ENCODE data around the gene ZNF443.
"Not testable (repeated sequence)": the region's sequence is repeated elsewhere in the genome, so short reads cannot be mapped to it uniquely, and the experiment has no call there.

ZNF443 gene

DNA sequence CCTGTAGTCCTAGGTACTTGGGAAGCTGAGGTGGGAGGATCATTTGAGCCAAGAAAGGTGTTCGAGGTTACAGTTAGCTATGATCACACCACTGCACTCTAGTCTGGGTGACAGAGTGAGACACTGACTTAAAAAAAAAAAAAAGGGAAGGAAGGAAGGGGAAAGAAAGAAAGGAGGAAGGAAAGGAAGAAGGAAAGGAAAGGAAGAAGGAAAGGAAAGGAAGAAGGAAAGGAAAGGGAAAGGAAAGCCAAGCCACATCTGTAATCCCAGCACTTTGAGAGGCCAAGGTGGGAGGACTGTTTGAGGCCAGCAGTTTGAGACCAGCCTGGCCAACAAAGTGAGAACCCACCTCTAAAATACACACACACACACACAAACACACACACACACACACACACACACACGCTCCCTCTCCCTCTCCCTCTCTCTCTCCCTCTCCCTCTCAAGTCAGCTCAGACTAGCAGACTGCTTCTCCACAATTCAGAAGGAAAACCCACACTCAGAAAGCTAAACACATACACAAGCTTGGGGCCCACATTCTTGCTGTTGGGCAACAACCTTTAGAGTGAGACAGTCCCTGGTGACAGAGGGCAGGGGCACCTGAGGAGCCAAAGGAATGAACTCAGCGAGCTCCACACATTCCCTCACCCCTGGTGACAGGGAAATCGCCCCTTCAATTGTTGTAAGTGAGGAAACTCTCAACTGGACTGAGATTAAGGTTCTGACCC is 41.1 kb upstream of the ZNF443 start:
- no peak overlapping the region for H3K4me3 ChIP-seq (ENCODE audit: low read depth, low read length)
- no peak for TF ChIP-seq CTCF (IDR thresholded peaks at IDR 0.05; ENCODE audit: insufficient read depth, low read depth, low read length, missing control alignments)
- DNase-seq (ENCODE audit: low read depth): no peak

DNA sequence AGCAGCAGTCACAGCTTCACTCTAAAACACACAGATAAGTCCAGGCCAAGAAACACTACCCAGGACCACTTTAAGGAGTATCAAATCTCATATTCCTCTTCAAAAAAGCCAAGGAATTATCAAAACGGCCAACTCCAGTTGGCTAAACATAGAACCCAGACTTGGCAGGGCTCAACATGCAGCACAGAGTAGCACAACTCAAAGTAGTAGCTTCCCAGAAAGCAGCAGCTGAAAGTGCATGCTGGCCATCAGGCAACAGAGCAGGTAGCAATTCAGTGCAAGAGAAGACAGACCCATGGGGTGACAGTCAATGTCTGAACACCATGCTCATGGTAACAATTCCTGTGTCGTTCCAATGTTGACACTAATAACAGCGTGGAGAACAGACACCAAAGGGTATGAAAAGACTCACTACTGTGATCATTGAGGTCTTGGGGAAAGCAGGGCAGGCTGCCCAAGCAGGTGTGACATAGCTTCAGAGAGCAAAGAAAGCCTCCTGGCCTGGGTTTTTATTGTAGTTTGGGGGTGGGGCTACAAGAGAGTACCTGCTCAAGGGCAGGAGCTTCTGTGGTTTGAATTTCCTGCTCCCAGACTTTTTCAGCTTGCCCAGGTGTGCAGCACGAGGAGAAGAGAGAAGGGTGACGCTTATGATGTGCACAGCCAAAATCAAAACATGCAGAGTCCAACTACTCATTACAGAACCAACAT is 37.6 kb upstream of the ZNF443 start:
- no peak for TF ChIP-seq CTCF (IDR thresholded peaks at IDR 0.05; ENCODE audit: insufficient read depth, low read depth, low read length, missing control alignments)
- no peak overlapping the region for H3K4me3 ChIP-seq (ENCODE audit: low read depth, low read length)
- no peak for DNase-seq (ENCODE audit: low read depth)

DNA sequence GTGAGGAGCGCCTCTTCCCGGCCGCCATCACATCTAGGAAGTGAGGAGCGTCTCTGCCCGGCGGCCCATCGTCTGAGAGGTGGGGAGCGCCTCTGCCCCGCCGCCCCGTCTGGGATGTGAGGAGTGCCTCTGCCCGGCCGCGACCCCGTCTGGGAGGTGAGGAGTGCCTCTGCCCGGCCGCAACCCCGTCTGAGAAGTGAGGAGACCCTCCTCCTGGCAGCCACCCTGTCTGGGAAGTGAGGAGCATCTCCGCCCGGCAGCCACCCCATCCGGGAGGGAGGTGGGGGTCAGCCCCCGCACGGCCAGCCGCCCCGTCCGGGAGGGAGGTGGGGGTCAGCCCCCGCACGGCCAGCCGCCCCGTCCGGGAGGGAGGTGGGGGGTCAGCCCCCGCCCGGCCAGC is 26.8 kb upstream of the ZNF443 start:
- not testable (repeated sequence) for DNase-seq (ENCODE audit: low read depth); H3K4me3 ChIP-seq (ENCODE audit: low read depth, low read length)

DNA sequence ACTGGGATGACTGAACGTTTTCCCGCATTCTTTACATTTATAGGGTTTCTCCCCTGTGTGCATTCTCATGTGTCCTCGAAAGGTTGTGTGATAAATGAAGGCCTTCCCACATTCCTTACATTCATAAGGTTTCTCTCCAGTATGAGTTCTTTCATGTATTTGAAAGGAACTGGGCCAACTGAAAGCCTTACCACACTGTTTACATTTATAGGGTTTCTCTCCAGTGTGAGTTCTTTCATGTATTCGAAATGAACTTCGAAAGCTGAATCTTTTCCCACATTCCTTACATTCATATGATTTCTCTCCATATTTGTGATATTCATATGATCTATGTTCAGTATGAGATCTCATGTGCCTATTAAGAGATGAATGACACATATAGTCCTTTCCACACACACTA is 24.4 kb upstream of the ZNF443 start:
- no peak for TF ChIP-seq CTCF (IDR thresholded peaks at IDR 0.05; ENCODE audit: insufficient read depth, low read depth, low read length, missing control alignments)
- H3K4me3 ChIP-seq (ENCODE audit: low read depth, low read length): no peak overlapping the region
- no peak for DNase-seq (ENCODE audit: low read depth)

- no peak for TF ChIP-seq CTCF (IDR thresholded peaks at IDR 0.05; ENCODE audit: insufficient read depth, low read depth, low read length, missing control alignments)
Observed at GRCh38 chr19:12464769-12465168, 23.9 kb upstream of the ZNF443 start.

GRCh38 chr19:12464139-12464538 is 23.3 kb upstream of the ZNF443 start:
- DNase-seq (ENCODE audit: low read depth); H3K4me3 ChIP-seq (ENCODE audit: low read depth, low read length): not testable (repeated sequence)

More at GRCh38 chr19:12464769-12465168, 23.9 kb upstream of the ZNF443 start:
- no peak for DNase-seq (ENCODE audit: low read depth)
- H3K4me3 ChIP-seq (ENCODE audit: low read depth, low read length): no peak overlapping the region

DNA sequence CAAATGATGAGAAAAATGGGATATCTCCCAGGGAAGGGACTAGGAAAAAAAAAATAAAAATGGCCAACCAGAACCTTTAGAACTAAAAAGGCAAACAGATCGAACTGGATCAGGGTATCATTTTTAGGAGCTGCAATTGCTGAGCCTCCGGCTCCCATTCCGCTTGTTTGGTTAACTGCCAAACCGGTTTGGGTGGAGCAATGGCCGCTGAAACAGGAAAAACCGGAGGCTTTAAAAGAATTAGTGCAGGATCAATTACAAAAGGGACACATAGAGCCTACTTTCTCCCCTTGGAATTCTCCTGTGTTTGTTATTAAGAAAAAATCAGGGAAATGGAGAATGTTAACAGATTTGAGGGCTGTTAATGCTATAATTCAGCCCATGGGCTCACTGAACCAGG is 12.7 kb upstream of the ZNF443 start:
- DNase-seq (ENCODE audit: low read depth): no peak
- H3K4me3 ChIP-seq (ENCODE audit: low read depth, low read length): no peak overlapping the region
- TF ChIP-seq CTCF (IDR thresholded peaks at IDR 0.05; ENCODE audit: insufficient read depth, low read depth, low read length, missing control alignments): no peak

DNA sequence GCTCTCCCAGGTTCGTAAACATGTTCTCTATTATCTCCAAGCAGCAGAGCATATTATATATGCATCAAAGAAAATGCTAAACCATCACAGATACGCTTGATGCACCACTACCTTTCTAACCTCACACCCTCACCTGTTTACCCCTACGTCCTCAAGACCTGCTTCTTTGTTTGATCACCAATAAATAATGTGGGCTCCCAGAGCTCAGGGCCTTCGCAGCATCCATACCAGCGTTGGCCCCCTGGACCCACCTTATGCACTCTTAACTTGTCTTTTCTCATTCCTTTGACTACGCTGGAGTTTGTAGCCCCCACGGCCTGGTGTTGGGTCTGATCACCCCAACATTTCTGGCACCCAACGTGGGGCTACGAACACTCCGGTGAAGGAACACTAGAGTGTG is 10.0 kb upstream of the ZNF443 start:
- TF ChIP-seq CTCF (IDR thresholded peaks at IDR 0.05; ENCODE audit: insufficient read depth, low read depth, low read length, missing control alignments): no peak
- no peak for DNase-seq (ENCODE audit: low read depth)
- H3K4me3 ChIP-seq (ENCODE audit: low read depth, low read length): no peak overlapping the region
